Cerebellar nuclear complex (tissue), 1 donor: ENCODE measurements around the gene USP10.

Experiments used
- DNase-seq, 2 experiments: peaks; one replicate each; lab custom pipeline; 2025; lab: John Stamatoyannopoulos, UW

The USP10 gene

GRCh38 chr16:84699147-84699711 is 571 bp upstream of the USP10 start:
- no peak for DNase-seq

GRCh38 chr16:84700446-84701300 is 873 bp downstream of the USP10 start:
- DNase-seq: no peak

GRCh38 chr16:84703681-84704080 is 3.9 kb downstream of the USP10 start:
- no peak for DNase-seq

- no peak for DNase-seq
Measured at GRCh38 chr16:84704253-84704652, 4.5 kb downstream of the USP10 start.

- no peak for DNase-seq
Measured at GRCh38 chr16:84706856-84707255, 7.1 kb downstream of the USP10 start.

GRCh38 chr16:84709609-84710008 is 9.8 kb downstream of the USP10 start:
- no peak for DNase-seq

- DNase-seq: no peak
Measured at GRCh38 chr16:84710686-84711085, 10.9 kb downstream of the USP10 start.

GRCh38 chr16:84712138-84712671 is 12.4 kb downstream of the USP10 start:
- DNase-seq: no peak

- DNase-seq: no peak
Measured at GRCh38 chr16:84712801-84713775, 13.3 kb downstream of the USP10 start.

GRCh38 chr16:84714028-84714427 is 14.2 kb downstream of the USP10 start:
- DNase-seq: no peak

GRCh38 chr16:84715424-84715823 is 15.6 kb downstream of the USP10 start:
- DNase-seq: no peak

- DNase-seq: no peak
Measured at GRCh38 chr16:84715854-84716253, 16.1 kb downstream of the USP10 start.

- no peak for DNase-seq
Measured at GRCh38 chr16:84716740-84717139, 16.9 kb downstream of the USP10 start.

- no peak for DNase-seq
Measured at GRCh38 chr16:84717484-84717883, 17.7 kb downstream of the USP10 start.

GRCh38 chr16:84720177-84720579 is 20.4 kb downstream of the USP10 start:
- DNase-seq: no peak

- DNase-seq: no peak
Measured at GRCh38 chr16:84722068-84722467, 22.3 kb downstream of the USP10 start.

- no peak for DNase-seq
Measured at GRCh38 chr16:84723906-84724305, 24.1 kb downstream of the USP10 start.

- no peak for DNase-seq
Measured at GRCh38 chr16:84724606-84725309, 25.0 kb downstream of the USP10 start.

- DNase-seq: no peak
Measured at GRCh38 chr16:84725481-84726078, 25.8 kb downstream of the USP10 start.

GRCh38 chr16:84726079-84726668 is 26.4 kb downstream of the USP10 start:
- peak in 1 of 2 experiments; percentile 19 for DNase-seq
